Suprapubic skin (tissue), 3 donors: ENCODE data around the gene ARL16.

Experiments
- EP300 ChIP-seq: sonication (generic); formaldehyde crosslinking; IDR thresholded peaks from one replicate; pipeline ENCODE4 v1.6.1; 2017; ENCODE audit warnings: antibody characterized with exemption
- POLR2A ChIP-seq, 2 donors: fragments of 450-650 bp; IDR thresholded peaks; one replicate each; pipeline ENCODE4 v1.6.1; 2017; ENCODE audit warnings: antibody characterized with exemption in 2 of 2, mild to moderate bottlenecking in 2 of 2, moderate library complexity in 2 of 2
- TF ChIP-seq, protein P1 (sequence below), 2 donors: fragments of 200-600 bp in 1 of 2; fragments of 450-650 bp in 1 of 2; sonication (generic) in 1 of 2; IDR thresholded peaks; one replicate each; pipeline ENCODE4 v1.5.1; 2016 to 2019; ENCODE audit warnings: antibody characterized with exemption in 2 of 2, mild to moderate bottlenecking in 1 of 2, moderate library complexity in 1 of 2

DNA sequence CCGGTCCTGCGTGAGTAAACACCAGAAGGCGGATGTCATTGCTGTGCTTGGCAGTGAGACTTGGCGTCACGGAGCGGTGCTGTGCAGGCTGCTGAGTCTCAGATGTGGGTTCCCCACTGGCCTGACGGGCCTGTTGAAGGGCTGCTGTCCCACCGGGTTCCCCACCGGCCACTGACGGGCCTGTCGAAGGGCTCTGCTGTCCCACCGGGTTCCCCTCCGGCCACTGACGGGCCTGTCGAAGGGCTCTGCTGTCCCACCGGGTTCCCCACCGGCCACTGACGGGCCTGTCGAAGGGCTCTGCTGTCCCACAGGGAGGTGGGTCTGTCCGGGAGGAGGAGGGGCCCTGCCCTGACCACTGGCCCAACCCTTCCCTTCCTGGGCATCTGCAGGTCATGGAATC, 3.0 kb upstream of the ARL16 start:
- TF ChIP-seq, protein P1, sequence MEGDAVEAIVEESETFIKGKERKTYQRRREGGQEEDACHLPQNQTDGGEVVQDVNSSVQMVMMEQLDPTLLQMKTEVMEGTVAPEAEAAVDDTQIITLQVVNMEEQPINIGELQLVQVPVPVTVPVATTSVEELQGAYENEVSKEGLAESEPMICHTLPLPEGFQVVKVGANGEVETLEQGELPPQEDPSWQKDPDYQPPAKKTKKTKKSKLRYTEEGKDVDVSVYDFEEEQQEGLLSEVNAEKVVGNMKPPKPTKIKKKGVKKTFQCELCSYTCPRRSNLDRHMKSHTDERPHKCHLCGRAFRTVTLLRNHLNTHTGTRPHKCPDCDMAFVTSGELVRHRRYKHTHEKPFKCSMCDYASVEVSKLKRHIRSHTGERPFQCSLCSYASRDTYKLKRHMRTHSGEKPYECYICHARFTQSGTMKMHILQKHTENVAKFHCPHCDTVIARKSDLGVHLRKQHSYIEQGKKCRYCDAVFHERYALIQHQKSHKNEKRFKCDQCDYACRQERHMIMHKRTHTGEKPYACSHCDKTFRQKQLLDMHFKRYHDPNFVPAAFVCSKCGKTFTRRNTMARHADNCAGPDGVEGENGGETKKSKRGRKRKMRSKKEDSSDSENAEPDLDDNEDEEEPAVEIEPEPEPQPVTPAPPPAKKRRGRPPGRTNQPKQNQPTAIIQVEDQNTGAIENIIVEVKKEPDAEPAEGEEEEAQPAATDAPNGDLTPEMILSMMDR (IDR thresholded peaks at IDR 0.05): no peak
- no peak for TF ChIP-seq EP300
- no peak for TF ChIP-seq POLR2A (IDR thresholded peaks at IDR 0.05)
